DND-41 (cell line): Measurements from ENCODE around the gene TRIOBP.

Source experiments
- CTCF ChIP-seq: IDR thresholded peaks from 2 replicates; pipeline ENCODE4 v1.5.1; 2012; ENCODE audit warnings: borderline replicate concordance, low read length, moderate library complexity, mild to moderate bottlenecking; ENCODE audit not compliant: poor library complexity, severe bottlenecking; ENCODE audit errors: extremely low read depth
- EZH2 ChIP-seq: IDR thresholded peaks from 3 replicates; pipeline ENCODE4 v1.6.1; 2012; ENCODE audit warnings: borderline replicate concordance, low read depth, mild to moderate bottlenecking, moderate library complexity, low read length, inconsistent platforms; ENCODE audit not compliant: severe bottlenecking

GRCh38 chr22:37647928-37648327 is 48.9 kb upstream of the TRIOBP start:
- TF ChIP-seq CTCF (no peak), EZH2 (no peak)
